ENCODE measurements around the gene BUD13.
"Not testable (repeated sequence)": the region's sequence is repeated elsewhere in the genome, so short reads cannot be mapped to it uniquely, and the experiment has no call there.

Gene BUD13

GRCh38 chr11:116792144-116792868 lies 19.5 kb upstream of the BUD13 start:
- no peak for DNase-seq

DNA sequence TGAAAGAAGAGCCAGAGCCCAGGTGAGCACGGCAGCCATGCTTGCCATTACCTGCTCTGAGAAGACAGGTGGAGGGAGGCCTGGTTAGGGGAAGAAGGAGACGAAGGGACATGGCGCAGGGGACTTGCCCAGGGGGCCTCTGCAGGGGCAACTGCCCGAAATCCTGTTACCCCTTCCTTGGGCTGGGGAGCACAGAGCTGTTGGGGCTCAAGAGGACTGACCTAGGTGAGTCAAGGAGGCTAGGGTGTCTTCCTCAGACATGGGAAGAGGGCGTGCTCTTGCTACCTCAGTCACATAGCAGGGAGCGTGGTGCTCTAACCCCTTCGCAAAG lies 19.0 kb upstream of the BUD13 start, which contains the start of gene APOA5:
Gene APOA5, minus strand, starts transcription at position 67 of the 331 bp plus-strand sequence. Its CDS starts 19 bp downstream, at position 48.
- no peak for DNase-seq

DNA sequence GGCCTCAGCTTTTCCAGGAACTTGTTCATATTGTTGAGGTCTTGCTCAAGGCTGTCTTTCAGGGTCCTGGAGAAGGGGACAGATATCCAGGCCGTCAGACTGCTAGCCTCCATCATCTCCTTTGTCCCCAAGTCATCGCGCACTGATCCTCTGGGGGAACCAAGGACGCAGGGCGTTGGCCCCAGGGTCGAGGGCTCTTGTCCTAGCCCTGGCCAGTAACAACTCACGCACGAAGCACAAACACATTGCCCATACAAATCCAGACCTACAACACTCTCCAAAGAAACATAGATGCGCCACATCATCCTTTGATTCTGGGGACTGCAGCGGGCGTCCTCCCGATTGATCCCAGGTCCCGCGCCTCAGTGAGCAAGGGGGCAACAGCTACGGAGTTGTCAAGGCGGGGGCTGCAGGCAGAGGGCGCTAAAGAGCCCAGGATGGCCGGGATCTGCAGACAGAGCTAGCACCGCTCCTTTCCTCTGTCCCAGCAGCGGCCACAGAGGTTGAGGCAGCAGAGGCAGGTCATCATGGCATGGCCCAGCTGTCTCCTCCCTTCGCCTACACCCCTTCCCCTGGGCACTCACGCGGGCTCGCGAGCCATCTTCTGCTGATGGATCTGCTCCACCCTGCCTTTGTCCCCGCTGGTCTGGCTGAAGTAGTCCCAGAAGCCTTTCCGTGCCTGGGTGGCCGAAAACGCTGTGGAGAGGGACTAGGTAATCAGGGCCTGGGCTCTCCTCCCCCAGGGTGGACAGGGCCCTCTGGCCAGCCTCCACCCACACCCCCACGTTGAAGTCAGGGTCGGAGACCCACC lies 18.4 kb upstream of the BUD13 start:
- peak; percentile 49 to 95 for DNase-seq

DNA sequence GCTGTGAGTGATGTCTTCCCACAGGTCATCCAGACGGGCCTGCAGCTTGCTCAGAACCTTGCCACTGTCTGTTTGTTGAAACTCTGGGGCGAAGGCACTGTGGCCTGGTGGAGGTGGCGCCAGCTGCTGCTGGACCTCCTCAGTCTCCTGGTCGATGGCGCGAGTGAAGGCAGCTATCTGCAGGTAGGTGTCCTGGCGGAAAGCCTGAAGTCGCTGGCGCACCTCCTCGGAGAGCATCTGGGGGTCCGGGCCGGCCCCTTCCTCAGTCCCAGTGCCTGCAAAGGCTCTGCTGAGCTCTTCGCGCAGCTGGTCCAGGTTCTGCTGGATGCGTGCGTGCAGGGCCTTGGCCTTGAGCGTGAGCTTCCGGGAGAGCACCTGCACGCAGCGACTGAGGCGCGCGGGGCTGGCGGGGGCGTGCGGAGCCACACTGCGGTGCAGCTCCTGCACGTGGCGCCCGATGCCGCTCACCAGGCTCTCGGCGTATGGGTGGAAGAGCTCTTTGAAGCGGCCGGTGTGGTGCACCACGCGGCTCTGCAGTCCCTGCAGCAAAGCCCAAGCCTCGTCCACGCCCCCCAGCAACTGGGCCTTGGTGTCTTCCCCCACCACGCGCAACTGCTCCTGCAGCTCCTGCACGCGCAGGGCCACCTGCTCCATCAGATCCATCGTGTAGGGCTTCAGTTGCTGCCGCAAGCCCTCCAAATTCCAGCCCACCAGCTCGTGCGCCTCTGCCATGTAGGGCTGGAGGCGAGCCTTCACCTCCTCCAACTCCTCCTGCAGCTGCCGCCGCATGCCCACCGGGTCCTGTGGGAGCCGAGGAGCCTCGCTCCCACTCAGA lies 17.6 kb upstream of the BUD13 start:
- DNase-seq: no peak

GRCh38 chr11:116788975-116789374 lies 16.2 kb upstream of the BUD13 start:
- no peak for DNase-seq

DNA sequence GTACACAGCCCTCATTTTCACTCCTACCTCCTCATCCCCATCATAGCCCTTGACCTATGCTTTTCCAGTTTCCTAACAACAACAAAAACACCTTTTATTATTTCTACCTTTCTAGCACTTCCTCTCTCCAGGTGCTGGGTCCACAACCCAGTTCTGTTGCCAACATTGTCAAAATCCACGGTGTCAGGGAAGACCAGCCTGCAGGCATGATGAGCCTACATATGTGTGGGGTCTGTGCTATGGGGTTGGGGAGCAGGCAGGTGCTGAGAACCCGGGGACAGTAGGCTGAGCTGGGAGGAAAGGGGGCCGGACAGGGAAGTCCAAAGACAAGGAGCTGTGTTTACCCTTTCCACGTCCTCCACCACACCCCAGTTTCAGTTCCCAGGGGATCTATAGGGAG lies 15.7 kb upstream of the BUD13 start:
- no peak for DNase-seq

DNA sequence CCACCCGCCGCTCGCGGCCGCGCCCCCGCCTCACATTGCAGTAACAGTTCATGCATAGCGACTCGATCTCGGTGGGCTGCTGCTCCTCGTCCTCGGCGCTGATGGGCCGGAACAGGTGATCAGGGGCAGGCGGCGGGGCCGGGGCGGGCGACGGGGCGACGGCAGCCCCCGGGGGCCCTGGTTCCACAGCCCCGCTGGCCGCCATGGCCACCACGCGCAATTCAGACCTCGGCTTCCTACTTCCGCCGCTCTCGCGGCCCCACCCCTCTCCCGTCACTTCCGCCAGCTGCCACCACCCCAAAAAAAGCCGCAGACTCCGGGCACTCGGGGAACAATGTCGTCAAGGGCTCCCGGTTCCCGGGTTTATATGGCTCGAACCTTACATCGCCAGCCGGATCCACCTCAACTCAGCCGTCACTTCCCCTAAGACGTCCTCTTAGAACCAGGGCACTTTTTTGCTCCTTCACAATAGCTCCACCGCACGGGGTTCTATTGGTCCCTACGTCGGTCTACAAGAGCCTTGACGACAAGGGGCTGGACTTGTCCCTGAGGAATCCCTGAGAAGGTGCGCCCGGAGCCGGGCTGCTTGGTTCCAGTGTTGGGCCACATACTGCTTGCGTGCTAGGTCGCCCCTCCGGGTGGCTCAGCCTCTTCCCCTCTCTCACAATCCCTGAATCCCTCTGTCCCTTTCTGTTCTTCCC lies 15.1 kb upstream of the BUD13 start, which contains the start of gene ZPR1:
Gene ZPR1, minus strand, starts transcription at position 238 of the 701 bp plus-strand sequence. Its CDS starts 33 bp downstream, at position 205.
- peak; percentile 70 to 93 for DNase-seq

DNA sequence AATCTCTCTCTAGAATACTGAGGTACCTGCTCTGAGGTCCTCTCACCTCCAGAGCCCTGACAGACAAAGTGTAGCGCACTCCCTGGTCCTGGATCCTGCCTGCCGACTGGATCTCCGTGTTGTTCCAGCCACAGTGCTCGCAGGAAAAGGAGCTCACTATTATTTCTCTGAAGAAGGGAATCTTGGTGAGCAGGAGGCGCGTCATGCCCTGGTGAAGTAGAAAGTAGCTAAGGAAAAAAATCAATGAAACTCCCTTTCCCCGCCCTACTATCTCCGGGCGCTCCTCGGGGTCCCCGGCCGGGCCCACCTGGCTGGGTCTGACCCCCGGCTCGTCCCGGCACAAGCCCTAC lies 14.6 kb upstream of the BUD13 start:
- no peak for DNase-seq

GRCh38 chr11:116786966-116787365 lies 14.2 kb upstream of the BUD13 start:
- DNase-seq: no peak

- no peak for DNase-seq
Observed at GRCh38 chr11:116786326-116786725, 13.5 kb upstream of the BUD13 start.

GRCh38 chr11:116782728-116783127 lies 9.9 kb upstream of the BUD13 start:
- no peak for DNase-seq

DNA sequence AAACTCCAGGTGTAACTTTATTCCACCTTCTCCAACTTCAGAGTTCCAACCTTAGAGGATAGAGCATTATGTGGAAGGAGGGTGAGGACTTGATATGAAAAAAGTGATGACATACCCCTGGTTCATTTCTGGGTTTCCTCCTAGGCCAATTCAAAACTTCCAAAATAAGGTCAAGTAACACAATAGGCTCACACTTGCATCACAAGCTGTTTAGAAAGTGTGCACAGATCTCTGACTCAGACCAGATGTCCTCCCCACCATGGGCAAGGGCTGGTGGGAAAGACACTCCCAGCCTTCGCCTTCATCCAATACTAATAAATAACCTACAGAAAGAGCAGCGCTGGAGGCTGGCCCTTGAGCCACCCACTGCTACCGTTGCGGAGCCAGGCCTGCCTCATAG lies 5.8 kb upstream of the BUD13 start:
- no peak for DNase-seq

DNA sequence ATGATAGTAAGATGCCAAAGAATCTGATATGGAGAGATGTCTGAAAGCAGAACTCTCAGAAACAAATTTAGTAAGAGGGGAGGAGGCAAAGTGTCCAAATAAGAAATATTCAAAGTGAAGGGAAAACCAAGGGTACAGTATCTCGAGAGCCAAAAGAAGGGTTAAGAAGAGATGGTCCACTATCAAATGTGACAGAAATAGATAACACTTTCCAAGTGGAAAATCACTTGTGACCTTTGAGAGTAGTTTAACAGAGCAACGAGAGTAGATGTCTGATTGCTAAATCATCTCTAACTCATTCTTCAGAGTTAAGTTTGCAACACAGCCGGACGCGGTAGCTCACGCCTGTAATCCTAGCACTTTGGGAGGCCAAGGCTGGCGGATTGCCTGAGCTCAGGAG lies 4.3 kb upstream of the BUD13 start:
- no peak for DNase-seq

DNA sequence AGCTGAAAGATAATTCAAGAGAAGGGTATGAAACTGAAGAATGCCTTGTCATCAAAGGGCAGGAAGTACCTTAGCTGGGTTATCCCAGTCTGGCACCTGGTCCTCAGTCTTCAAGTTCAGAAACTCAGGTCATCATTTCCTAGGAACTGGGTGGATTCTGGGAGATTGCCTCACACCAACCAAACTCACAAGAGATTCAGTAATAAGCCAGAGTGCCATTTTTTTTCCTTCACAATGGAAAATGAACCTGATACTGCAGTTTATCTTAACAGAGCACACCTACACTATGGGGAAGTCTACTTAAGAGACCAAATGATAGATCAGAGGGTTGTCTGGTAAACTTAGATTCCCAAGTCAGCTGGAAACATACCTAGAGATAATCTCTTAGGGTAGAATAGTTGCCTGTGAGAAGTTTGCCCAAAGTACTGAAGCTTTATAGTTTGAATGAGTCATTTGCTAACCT lies 3.8 kb upstream of the BUD13 start:
- DNase-seq: no peak

DNA sequence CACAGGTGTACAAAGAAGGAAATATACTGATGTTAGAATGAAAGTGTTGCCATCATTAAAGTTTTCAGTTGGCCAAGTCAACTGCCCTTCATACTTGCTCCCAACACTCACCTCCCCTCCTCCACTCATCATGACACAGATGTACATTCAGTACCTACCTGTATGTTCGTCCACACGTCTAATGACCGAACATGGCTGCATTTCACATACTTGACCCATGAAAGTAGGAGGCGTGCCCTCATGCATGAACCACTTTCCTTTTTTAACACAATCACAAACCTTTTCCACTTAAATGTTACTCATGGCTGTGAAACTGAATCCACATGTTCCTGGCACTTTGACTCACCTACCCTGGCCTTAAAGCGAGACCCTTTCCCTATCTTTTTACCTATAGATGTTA lies 3.2 kb upstream of the BUD13 start:
- no peak for DNase-seq

GRCh38 chr11:116774661-116775060 lies 1.9 kb upstream of the BUD13 start:
- no peak for DNase-seq

DNA sequence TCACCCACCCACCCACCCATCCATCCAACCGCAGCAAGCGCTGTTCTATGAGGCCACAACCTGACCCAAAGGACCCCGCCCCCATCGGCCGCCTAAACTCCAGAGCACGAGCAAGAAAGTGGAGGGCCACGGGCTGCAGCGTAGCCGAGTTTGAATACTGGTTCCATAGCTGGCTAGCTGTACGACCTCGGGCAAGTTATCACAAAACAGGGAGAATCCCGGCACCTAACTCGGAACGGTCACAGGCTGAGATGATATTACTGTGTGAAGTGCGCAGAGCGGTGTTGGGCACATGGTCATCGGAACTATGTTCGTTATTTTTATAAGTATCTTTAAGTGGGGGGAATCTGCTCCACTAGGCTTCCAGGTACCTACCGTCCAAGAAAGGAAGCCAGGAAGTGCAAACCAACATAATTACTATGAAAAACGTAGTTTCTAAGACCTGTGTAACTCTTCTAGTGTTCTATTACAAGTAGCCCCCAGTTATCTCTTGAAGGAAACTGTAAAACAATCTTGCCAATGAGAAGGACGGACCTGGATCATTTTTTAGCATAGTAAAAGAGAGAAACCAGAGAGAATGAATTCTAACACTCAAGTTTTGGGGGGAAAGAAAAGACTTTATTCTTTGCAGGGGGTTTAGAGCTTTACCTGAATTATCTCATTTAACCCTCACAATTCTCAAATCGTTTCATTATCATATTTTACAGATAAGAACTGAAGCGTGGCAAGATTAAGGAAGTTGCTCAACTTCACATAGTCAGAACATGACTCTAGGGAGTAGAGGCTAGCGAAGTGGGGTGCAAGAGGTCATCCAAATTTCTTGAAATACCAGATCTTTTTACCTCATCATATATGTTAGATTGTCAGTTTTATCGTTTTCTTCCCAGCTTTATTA lies 663 bp upstream of the BUD13 start:
- peak in 1 of 2 experiments; percentile 86 for DNase-seq

GRCh38 chr11:116771935-116772334 lies 852 bp downstream of the BUD13 start:
- no peak for DNase-seq

DNA sequence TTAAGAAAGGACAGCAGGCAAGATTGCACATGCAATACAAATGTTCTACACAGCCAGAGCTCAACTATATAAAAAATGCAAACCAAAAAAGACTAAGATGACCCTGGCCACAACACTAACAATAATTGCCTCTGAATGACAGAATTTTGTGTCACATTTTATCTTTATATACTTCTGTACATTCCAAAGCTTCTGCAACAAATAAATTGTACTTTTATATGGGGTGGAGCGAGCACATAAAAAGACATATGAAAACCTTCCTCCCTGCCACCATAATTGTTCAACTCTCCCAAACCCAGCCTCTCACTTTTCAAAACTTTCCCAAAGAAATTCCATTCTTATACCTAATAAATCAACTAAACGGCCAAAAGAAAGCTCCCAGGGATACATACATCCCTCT lies 10.7 kb downstream of the BUD13 start:
- DNase-seq: no peak

DNA sequence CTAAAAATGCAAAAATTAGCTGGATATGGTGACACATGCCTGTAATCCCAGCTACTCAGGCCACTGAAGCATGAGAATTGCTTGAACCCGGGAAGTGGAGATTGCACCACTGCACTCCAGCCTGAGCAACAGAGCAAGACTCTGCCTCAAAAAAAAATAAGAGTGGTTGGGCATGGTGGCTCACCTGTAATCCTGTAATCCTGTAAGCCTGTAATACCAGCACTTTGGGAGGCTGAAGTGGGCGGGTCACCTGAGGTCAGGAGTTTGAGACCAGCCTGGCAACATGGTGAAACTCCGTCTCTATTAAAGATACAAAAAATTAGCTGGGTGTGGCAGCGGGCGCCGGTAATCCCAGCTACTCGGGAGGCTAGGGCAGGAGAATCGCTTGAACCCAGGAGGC lies 16.7 kb downstream of the BUD13 start:
- not testable (repeated sequence) for DNase-seq

DNA sequence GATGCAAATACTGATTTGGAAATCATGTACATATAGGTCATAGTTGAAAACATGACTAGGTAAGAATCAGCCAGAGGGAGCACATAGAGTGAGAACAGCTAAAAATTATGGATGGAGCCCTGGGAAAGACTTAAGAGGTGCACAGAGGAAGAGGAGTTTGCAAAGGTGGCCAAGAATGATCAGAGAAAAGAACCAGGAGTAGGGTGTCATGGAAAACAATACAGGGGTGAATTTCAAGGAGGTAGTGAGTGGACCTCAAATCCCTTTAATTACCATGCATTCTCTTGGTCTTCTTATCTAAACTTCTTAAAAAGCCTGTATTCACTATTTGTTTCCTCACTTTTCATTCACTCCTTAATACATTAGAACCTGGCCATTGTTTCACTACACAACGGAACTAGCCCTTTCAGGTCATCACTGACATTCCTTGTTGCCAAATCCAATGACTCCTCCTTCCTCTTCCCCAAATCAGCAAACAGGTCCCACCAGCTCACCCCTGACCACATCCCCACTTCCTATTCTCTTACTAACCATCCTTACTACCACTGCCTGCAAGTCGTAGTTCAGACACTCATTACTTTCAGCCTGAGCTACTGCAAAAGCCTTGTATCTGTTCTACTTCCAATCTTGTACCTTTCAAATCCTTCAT lies 22.6 kb downstream of the BUD13 start:
- no peak for DNase-seq

All from NCI-H526 (cell line).